GM19463 (cell line): ENCODE measurements around the gene SEMA6D.

Experiments
- ATAC-seq: cut with Tn5 transposase; IDR thresholded peaks from one replicate; pipeline ENCODE4 v1.9.1; 2021; ENCODE audit warnings: mild to moderate bottlenecking, moderate library complexity; ENCODE audit not compliant: unreplicated experiment

SEMA6D gene

GRCh38 chr15:47717036-47717612 is at the start of gene SEMA6D:
Gene SEMA6D (plus strand): TSS chr15:47717505. CDS start chr15:47759799, 42,294 bp downstream.
- no peak for ATAC-seq

GRCh38 chr15:47669221-47669620 is 48.1 kb upstream of the SEMA6D start:
- ATAC-seq, result no peak

GRCh38 chr15:47670365-47670764 is 46.9 kb upstream of the SEMA6D start:
- no peak for ATAC-seq

GRCh38 chr15:47673232-47673761 is 44.0 kb upstream of the SEMA6D start:
- ATAC-seq, result no peak

- ATAC-seq, result no peak
These were observed 42.6 kb upstream of the SEMA6D start for GRCh38 chr15:47674586-47675232.

GRCh38 chr15:47675735-47676134 is 41.6 kb upstream of the SEMA6D start:
- no peak for ATAC-seq

- no peak for ATAC-seq
These were observed 39.3 kb upstream of the SEMA6D start for GRCh38 chr15:47678040-47678439.

- ATAC-seq, result no peak
These were observed 34.6 kb upstream of the SEMA6D start for GRCh38 chr15:47682661-47683060.

GRCh38 chr15:47685141-47685870 is 32.0 kb upstream of the SEMA6D start:
- no peak for ATAC-seq

GRCh38 chr15:47688573-47689086 is 28.7 kb upstream of the SEMA6D start:
- no peak for ATAC-seq

GRCh38 chr15:47689660-47690059 is 27.6 kb upstream of the SEMA6D start:
- ATAC-seq, result no peak

GRCh38 chr15:47691882-47692281 is 25.4 kb upstream of the SEMA6D start:
- ATAC-seq, result no peak

- no peak for ATAC-seq
These were observed 21.0 kb upstream of the SEMA6D start for GRCh38 chr15:47696351-47696750.

- ATAC-seq, result no peak
These were observed 11.9 kb upstream of the SEMA6D start for GRCh38 chr15:47705281-47705997.

- no peak for ATAC-seq
These were observed 9.9 kb upstream of the SEMA6D start for GRCh38 chr15:47707391-47707790.

GRCh38 chr15:47708161-47708980 is 8.9 kb upstream of the SEMA6D start:
- ATAC-seq, result no peak

- ATAC-seq, result no peak
These were observed 5.7 kb upstream of the SEMA6D start for GRCh38 chr15:47711655-47712054.

GRCh38 chr15:47715402-47715801 is 1.9 kb upstream of the SEMA6D start:
- no peak for ATAC-seq

GRCh38 chr15:47715856-47716445 is 1.4 kb upstream of the SEMA6D start:
- no peak for ATAC-seq

- ATAC-seq, result no peak
These were observed 789 bp upstream of the SEMA6D start for GRCh38 chr15:47716516-47716915.
